RWPE2 (cell line): ENCODE results near the gene HEPACAM2.

ENCODE experiments used
- ATAC-seq: fragments of 200-7000 bp; cut with Tn5 transposase; 3 replicates; pipeline ENCODE4 v1.9.1; 2021; ENCODE audit warnings: low read depth
- DNase-seq: peaks from one replicate; pipeline ENCODE4 v3.0.0-alpha.2; 2020; ENCODE audit warnings: low spot score
- H3K27ac ChIP-seq: fragments of 450-650 bp; 2 replicates; pipeline ENCODE4 v1.5.1; 2017; ENCODE audit warnings: mild to moderate bottlenecking; ENCODE audit not compliant: poor library complexity, severe bottlenecking
- H3K27me3 ChIP-seq: fragments of 250-450 bp; sonication (Bioruptor Pico); 2 replicates; pipeline ENCODE4 v1.5.1; 2021; ENCODE audit warnings: mild to moderate bottlenecking, moderate library complexity; ENCODE audit not compliant: insufficient read depth, poor library complexity, severe bottlenecking
- H3K36me3 ChIP-seq: fragments of 250-450 bp; sonication (Bioruptor Pico); 2 replicates; pipeline ENCODE4 v1.5.1; 2020; ENCODE audit warnings: low read depth, mild to moderate bottlenecking, moderate library complexity
- H3K4me1 ChIP-seq: fragments of 250-450 bp; sonication (Bioruptor Pico); 2 replicates; pipeline ENCODE4 v1.5.1; 2021; ENCODE audit warnings: mild to moderate bottlenecking, moderate library complexity; ENCODE audit not compliant: insufficient read depth, poor library complexity, severe bottlenecking
- H3K4me3 ChIP-seq: fragments of 250-450 bp; sonication (Bioruptor Pico); 2 replicates; pipeline ENCODE4 v1.5.1; 2021; ENCODE audit warnings: mild to moderate bottlenecking, moderate library complexity; ENCODE audit not compliant: severe bottlenecking
- H3K9me3 ChIP-seq: fragments of 250-450 bp; sonication (Bioruptor Pico); 2 replicates; pipeline ENCODE4 v1.5.1; 2021; ENCODE audit warnings: mild to moderate bottlenecking, moderate library complexity; ENCODE audit not compliant: severe bottlenecking
- TF ChIP-seq, protein P1 (sequence below): fragments of 450-650 bp; IDR thresholded peaks from one replicate; pipeline ENCODE4 v1.5.1; 2017; ENCODE audit warnings: mild to moderate bottlenecking, moderate library complexity; ENCODE audit not compliant: poor library complexity, severe bottlenecking

The HEPACAM2 gene

DNA sequence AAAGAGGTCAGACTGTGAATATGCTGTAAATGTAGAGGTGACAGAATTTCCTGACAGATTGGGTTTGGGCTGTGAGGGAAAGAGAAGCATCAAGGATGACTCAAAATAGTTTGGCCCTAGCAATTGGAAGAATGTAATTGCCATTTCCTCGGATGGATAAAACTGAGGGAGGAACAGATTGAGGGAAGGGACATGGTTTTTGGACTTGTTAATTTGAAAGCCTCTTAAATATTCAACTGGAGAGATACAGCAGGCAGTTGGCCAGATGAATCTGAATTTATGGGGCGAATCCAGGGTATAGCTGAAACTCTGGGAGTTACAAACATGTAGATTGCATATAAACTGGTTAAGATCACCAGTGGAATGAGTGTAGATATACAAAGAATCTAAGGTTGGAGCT, 9.3 kb upstream of the HEPACAM2 start:
- Histone ChIP-seq H3K27me3 (no peaks in the 10 kb centered on the region), H3K27ac (no peak overlapping the region), H3K36me3 (no peaks in the 10 kb centered on the region; the same call in 1 of the 2 replicates), H3K9me3 (no peaks in the 10 kb centered on the region), H3K4me3 (no peak overlapping the region), H3K4me1 (peaks cover 15% of the 10 kb centered on the region)
- no peak for ATAC-seq
- DNase-seq, result no peak
- TF ChIP-seq, protein P1, sequence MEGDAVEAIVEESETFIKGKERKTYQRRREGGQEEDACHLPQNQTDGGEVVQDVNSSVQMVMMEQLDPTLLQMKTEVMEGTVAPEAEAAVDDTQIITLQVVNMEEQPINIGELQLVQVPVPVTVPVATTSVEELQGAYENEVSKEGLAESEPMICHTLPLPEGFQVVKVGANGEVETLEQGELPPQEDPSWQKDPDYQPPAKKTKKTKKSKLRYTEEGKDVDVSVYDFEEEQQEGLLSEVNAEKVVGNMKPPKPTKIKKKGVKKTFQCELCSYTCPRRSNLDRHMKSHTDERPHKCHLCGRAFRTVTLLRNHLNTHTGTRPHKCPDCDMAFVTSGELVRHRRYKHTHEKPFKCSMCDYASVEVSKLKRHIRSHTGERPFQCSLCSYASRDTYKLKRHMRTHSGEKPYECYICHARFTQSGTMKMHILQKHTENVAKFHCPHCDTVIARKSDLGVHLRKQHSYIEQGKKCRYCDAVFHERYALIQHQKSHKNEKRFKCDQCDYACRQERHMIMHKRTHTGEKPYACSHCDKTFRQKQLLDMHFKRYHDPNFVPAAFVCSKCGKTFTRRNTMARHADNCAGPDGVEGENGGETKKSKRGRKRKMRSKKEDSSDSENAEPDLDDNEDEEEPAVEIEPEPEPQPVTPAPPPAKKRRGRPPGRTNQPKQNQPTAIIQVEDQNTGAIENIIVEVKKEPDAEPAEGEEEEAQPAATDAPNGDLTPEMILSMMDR, result no peak

DNA sequence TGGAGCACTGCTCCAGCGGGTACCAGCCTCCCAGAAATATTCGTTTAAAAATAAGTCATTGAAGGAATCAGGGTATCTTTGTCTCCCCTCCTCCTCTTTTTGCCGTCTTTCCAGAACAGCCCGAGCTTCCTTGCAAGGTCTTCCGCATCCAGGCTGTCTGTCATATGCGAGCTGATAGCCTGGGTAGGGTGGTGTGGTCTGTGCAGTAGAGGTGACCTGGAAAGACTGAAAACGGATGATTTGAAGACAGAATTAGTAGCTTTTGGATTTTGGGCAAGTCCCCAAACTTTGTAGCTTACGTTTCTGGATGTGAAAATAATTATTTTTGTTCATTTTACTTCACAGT, 6.4 kb upstream of the HEPACAM2 start:
- H3K9me3 ChIP-seq, result no peaks in the 10 kb centered on the region
- ATAC-seq, result no peak
- H3K36me3 ChIP-seq, result no peaks in the 10 kb centered on the region
- H3K4me3 ChIP-seq, result peak overlapping the region; percentile 70
- no peak for DNase-seq
- TF ChIP-seq, protein P1, result no peak
- H3K27ac ChIP-seq, result no peak overlapping the region
- H3K4me1 ChIP-seq, result peaks cover 23% of the 10 kb centered on the region
- no peaks in the 10 kb centered on the region for H3K27me3 ChIP-seq

DNA sequence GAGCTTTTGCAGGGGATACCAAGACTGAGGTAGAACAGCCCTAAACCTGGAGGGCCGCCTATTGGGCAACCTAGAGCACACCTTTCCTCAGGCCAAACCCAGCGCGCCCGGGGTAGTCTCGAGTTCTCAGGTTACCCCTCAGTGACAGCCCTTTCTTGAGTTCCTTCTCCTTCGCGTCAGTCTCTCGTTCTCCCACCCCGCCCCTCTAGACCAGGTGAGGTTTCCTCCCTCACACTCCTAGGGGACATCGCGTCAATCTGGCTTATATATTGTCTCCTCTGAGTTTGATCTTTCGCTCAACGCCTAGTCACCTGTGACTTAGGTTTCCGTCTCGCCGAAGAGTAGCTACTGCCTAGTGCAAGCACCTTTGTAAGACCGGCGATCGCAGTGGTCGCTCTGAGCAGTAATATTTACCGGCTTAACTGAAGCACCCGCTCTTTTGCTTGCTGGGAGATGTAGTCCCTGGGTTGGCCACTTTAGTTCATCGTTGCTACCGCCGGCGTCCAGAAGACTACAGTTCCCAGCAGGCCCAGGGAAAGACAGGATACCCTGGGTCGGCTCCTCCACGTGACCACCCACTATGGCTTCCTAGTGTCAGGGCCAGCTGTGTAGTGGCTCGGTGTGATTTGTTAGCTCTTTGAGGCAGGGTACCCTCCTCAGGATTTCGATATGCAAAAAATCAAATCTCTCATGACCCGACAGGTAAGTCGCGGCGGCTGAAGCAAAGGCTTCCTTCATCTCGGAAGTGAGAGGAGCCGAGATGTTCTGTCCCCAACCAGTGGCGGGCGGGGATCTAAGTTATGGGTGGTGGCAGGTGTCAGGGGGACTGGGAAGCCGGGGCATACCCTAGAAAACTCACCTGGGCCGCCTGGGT, 5.8 kb upstream of the HEPACAM2 start, which contains the start of gene VPS50:
Gene VPS50 (plus strand): TSS at position 568 of the 874 bp plus-strand sequence. CDS start 102 bp downstream, at position 670.
- Histone ChIP-seq H3K4me3 (peak within 1 kb of the TSS; percentile 70), H3K27me3 (no peaks in the 10 kb centered on the region), H3K36me3 (no peaks in the 10 kb centered on the region), H3K27ac (peak within 1 kb of the TSS; percentile 63), H3K4me1 (peaks cover 23% of the 10 kb centered on the region), H3K9me3 (no peaks in the 10 kb centered on the region)
- ATAC-seq (peak; percentile 98), DNase-seq (peak; percentile 94)
- TF ChIP-seq, protein P1, result peak; percentile 30

DNA sequence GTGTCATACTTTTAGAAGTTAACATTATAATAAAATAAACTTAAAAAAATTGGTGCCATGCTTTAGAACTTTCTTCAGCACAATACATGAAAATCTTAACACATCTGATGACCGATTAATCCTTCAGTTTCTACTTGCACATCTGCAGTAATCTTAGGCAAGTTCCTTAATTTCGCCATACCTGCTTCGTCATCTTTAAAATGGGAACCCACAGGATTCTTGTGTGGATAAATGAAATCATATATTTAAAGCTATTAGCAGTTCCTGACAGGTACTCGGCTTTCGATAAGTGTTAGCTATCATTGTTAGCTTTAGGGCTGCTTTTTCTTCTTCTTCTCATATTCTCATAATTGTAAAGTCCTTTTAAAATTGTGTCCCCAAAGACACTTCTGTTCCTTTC, 5.0 kb upstream of the HEPACAM2 start:
- Histone ChIP-seq H3K36me3 (no peaks in the 10 kb centered on the region), H3K27ac (peak overlapping the region; percentile 63)

More for the DNA sequence above, 5.0 kb upstream of the HEPACAM2 start:
- Histone ChIP-seq H3K4me1 (peaks cover 23% of the 10 kb centered on the region), H3K9me3 (no peaks in the 10 kb centered on the region), H3K27me3 (no peaks in the 10 kb centered on the region), H3K4me3 (peak overlapping the region; percentile 70)
- DNase-seq, result no peak
- TF ChIP-seq, protein P1, result no peak
- no peak for ATAC-seq
